Measurements from ENCODE around the gene DYRK3. TPM values are rescaled to one million over a fixed set of nuclear protein-coding genes. Genes with fewer than 3 reads are reported as not detected.

Gene DYRK3
- total and polyA plus RNA-seq, 3 experiments from 2014 or later: 11.0 to 11.7 TPM; not detected in 1

DNA sequence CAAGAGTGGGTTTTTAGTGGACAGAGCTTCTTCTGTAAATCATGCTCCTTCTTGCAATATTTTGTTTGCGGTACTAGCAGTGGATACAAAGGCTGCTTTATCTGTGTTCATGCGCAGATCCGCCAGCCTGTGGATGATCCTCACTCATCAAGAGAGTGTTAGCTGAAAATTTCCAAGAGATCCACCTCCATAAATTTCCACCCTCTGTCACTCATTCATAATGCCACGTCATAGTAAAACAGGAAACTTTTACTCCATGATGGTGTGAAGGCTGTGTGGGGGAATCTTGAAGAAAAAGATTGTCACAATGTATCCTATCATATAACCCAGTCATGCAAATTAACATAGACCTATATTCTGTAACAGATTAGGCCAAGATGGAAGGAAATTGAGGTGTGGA lies 44.9 kb downstream of the DYRK3 start:
- peaks cover 6 to 17% (median 13%) of the 10 kb centered on the region in 3 donors for H3K4me1 Mint-ChIP-seq
- H3K27ac Mint-ChIP-seq: no peak overlapping the region
- H3K4me1 ChIP-seq (ENCODE audit: insufficient read depth, low read length): peaks cover 13% of the 10 kb centered on the region
- ChIA-PET CTCF (interaction anchor here (0.9 to 2.4 kb wide), 2 partner anchors 10 to 15 kb away, joined by 3 to 10 read pairs; no protein-coding TSS in a partner anchor), POLR2A (no interaction called here)
- no peak for DNase-seq
- peaks cover 0 to 1% (median 0%) of the 10 kb centered on the region in 3 donors for H3K36me3 Mint-ChIP-seq
- no peaks in the 10 kb centered on the region for H3K27me3 ChIP-seq (ENCODE audit: insufficient read depth, low read length, poor library complexity, severe bottlenecking)
- peak overlapping the region in 1 of 7 donors; percentile 42 for H3K4me3 Mint-ChIP-seq
- no peak overlapping the region for H3K27ac ChIP-seq (ENCODE audit: low read depth, low read length)
- H3K4me3 ChIP-seq (ENCODE audit: low read length): no peak overlapping the region
- H3K9me3 ChIP-seq (ENCODE audit: low read length): no peaks in the 10 kb centered on the region
- no peaks in the 10 kb centered on the region for H3K36me3 ChIP-seq (ENCODE audit: insufficient read depth, low read length)
- no peaks in the 10 kb centered on the region for H3K9me3 Mint-ChIP-seq
- H3K27me3 Mint-ChIP-seq: peaks cover 7% of the 10 kb centered on the region in 2 donors

GRCh38 chr1:206681359-206681758 lies 46.0 kb downstream of the DYRK3 start:
- CTCF ChIA-PET: interaction anchor here (0.6 kb wide), 1 partner anchor 8 kb away, joined by 3 read pairs; no protein-coding TSS in a partner anchor
- peaks cover 7% of the 10 kb centered on the region in 2 donors for H3K27me3 Mint-ChIP-seq
- Histone ChIP-seq H3K27me3 (ENCODE audit: insufficient read depth, low read length, poor library complexity, severe bottlenecking) (no peaks in the 10 kb centered on the region), H3K36me3 (ENCODE audit: insufficient read depth, low read length) (no peaks in the 10 kb centered on the region), H3K9me3 (ENCODE audit: low read length) (no peaks in the 10 kb centered on the region), H3K27ac (ENCODE audit: low read depth, low read length) (no peak overlapping the region), H3K4me3 (ENCODE audit: low read length) (no peak overlapping the region), H3K4me1 (ENCODE audit: insufficient read depth, low read length) (peaks cover 13% of the 10 kb centered on the region)
- no peaks in the 10 kb centered on the region for H3K9me3 Mint-ChIP-seq
- H3K4me1 Mint-ChIP-seq: peaks cover 9 to 19% (median 15%) of the 10 kb centered on the region in 3 donors
- peaks cover 0 to 7% (median 0%) of the 10 kb centered on the region in 3 donors for H3K36me3 Mint-ChIP-seq
- DNase-seq: no peak
- POLR2A ChIA-PET: no interaction called here
- no peak overlapping the region for H3K4me3 Mint-ChIP-seq
- no peak overlapping the region for H3K27ac Mint-ChIP-seq

DNA sequence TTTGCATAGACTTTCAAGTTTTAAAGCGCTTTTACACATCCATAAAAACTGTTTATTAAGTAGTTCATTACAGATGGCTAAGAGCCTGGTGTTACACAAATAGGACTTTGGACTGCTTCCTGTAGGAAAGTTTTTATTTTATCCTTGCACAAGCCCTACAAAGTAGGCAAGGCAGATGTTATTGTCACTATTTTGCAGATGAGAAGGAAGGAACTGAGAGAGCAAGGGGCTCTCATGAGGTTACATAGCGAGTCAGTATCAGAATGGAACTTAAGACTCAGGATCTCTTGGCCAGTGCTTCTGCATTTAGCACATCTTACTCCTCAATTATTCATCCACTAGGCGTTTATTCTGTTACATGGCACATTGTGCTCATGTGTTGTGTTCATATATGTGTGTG lies 46.8 kb downstream of the DYRK3 start:
- no peaks in the 10 kb centered on the region for H3K9me3 Mint-ChIP-seq
- peaks cover 19% of the 10 kb centered on the region for H3K4me1 ChIP-seq (ENCODE audit: insufficient read depth, low read length)
- H3K27ac ChIP-seq (ENCODE audit: low read depth, low read length): no peak overlapping the region
- ChIA-PET CTCF (interaction anchor here (1.8 kb wide), 1 partner anchor 18 kb away, joined by 8 read pairs; no protein-coding TSS in a partner anchor), POLR2A (no interaction called here)
- H3K36me3 ChIP-seq (ENCODE audit: insufficient read depth, low read length): no peaks in the 10 kb centered on the region
- H3K27ac Mint-ChIP-seq: peak overlapping the region in 1 of 8 donors; percentile 65
- H3K4me1 Mint-ChIP-seq: peaks cover 16 to 27% (median 23%) of the 10 kb centered on the region in 3 donors
- no peaks in the 10 kb centered on the region for H3K27me3 ChIP-seq (ENCODE audit: insufficient read depth, low read length, poor library complexity, severe bottlenecking)
- peaks cover 0 to 9% (median 0%) of the 10 kb centered on the region in 3 donors for H3K36me3 Mint-ChIP-seq
- peak overlapping the region in 1 of 7 donors; percentile 64 for H3K4me3 Mint-ChIP-seq
- H3K27me3 Mint-ChIP-seq: peaks cover 7% of the 10 kb centered on the region in 2 donors
- H3K9me3 ChIP-seq (ENCODE audit: low read length): no peaks in the 10 kb centered on the region
- DNase-seq: no peak
- H3K4me3 ChIP-seq (ENCODE audit: low read length): no peak overlapping the region

- CTCF ChIA-PET: interaction anchor here (1.2 to 1.8 kb wide), 4 partner anchors 9 to 25 kb away, joined by 3 to 8 read pairs (median 4); no protein-coding TSS in a partner anchor
- H3K4me1 Mint-ChIP-seq: peaks cover 27 to 38% (median 35%) of the 10 kb centered on the region in 3 donors
Measured at GRCh38 chr1:206683313-206683712, 48.0 kb downstream of the DYRK3 start.

GRCh38 chr1:206684003-206684402 lies 48.7 kb downstream of the DYRK3 start:
- POLR2A ChIA-PET: interaction anchor here (0.7 to 1.1 kb wide), 2 partner anchors 18 to 214 kb away, joined by 3 to 4 read pairs; partner anchors contain the start of gene IKBKE
- H3K4me3 ChIP-seq (ENCODE audit: low read length): peak overlapping the region; percentile 46
- CTCF ChIA-PET: interaction anchor here (0.8 to 1.8 kb wide), 8 partner anchors 8 to 228 kb away, joined by 3 to 8 read pairs (median 3); no protein-coding TSS in a partner anchor
- H3K27me3 Mint-ChIP-seq: peaks cover 5 to 6% of the 10 kb centered on the region in 2 donors
- no peaks in the 10 kb centered on the region for H3K27me3 ChIP-seq (ENCODE audit: insufficient read depth, low read length, poor library complexity, severe bottlenecking)
- no peak overlapping the region for H3K27ac ChIP-seq (ENCODE audit: low read depth, low read length)
- peaks cover 0 to 20% (median under 1%) of the 10 kb centered on the region in 3 donors for H3K36me3 Mint-ChIP-seq
- H3K9me3 Mint-ChIP-seq: no peaks in the 10 kb centered on the region
- peak overlapping the region in 4 of 8 donors; percentile 75 to 86 (median 82) for H3K27ac Mint-ChIP-seq
- peaks cover 36% of the 10 kb centered on the region for H3K4me1 ChIP-seq (ENCODE audit: insufficient read depth, low read length)
- DNase-seq: no peak
- peak overlapping the region; percentile 81 to 93 (median 85) for H3K4me3 Mint-ChIP-seq
- H3K36me3 ChIP-seq (ENCODE audit: insufficient read depth, low read length): no peaks in the 10 kb centered on the region
- peaks cover 32 to 41% (median 37%) of the 10 kb centered on the region in 3 donors for H3K4me1 Mint-ChIP-seq
- H3K9me3 ChIP-seq (ENCODE audit: low read length): no peaks in the 10 kb centered on the region

More at GRCh38 chr1:206683313-206683712, 48.0 kb downstream of the DYRK3 start:
- peaks cover 0 to 16% (median 0%) of the 10 kb centered on the region in 3 donors for H3K36me3 Mint-ChIP-seq
- Histone ChIP-seq H3K4me3 (ENCODE audit: low read length) (no peak overlapping the region), H3K36me3 (ENCODE audit: insufficient read depth, low read length) (no peaks in the 10 kb centered on the region), H3K27me3 (ENCODE audit: insufficient read depth, low read length, poor library complexity, severe bottlenecking) (no peaks in the 10 kb centered on the region), H3K27ac (ENCODE audit: low read depth, low read length) (no peak overlapping the region), H3K9me3 (ENCODE audit: low read length) (no peaks in the 10 kb centered on the region), H3K4me1 (ENCODE audit: insufficient read depth, low read length) (peaks cover 31% of the 10 kb centered on the region)
- peak overlapping the region in 2 of 8 donors; percentile 55 to 65 for H3K27ac Mint-ChIP-seq
- POLR2A ChIA-PET: no interaction called here
- DNase-seq: no peak
- peak overlapping the region in 3 of 7 donors; percentile 2 to 85 (median 39) for H3K4me3 Mint-ChIP-seq
- H3K9me3 Mint-ChIP-seq: no peaks in the 10 kb centered on the region
- peaks cover 7% of the 10 kb centered on the region in 2 donors for H3K27me3 Mint-ChIP-seq

DNA sequence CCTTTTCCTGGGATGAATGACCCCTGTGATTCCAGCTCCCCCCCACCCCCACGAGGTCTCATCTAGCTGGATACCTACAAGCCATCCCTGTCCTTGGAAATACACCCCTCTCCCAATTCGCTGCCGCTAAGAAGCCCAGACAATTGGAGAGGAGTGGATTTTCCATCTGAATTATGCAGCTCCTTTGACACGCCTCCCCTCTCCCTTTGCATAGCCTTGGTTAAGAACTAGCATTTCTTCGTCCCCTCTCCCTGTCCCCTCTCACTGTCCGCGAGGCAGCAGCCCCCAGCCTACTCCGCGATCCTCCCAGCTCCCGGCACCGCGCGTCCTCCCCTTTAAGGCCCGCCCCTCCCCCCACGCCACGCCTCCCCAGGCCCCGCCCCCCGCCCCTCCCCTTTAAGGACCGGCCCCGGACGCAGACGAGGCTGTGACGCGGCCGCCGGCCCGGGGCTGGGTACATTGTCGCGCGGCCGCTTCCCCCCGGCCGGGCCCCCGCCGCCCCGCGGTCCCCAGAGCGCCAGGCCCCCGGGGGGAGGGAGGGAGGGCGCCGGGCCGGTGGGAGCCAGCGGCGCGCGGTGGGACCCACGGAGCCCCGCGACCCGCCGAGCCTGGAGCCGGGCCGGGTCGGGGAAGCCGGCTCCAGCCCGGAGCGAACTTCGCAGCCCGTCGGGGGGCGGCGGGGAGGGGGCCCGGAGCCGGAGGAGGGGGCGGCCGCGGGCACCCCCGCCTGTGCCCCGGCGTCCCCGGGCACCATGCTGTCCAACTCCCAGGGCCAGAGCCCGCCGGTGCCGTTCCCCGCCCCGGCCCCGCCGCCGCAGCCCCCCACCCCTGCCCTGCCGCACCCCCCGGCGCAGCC lies 49.4 kb downstream of the DYRK3 start, which contains the start of gene MAPKAPK2:
Gene MAPKAPK2 (plus strand): TSS at position 428 of the 856 bp plus-strand sequence. CDS start 325 bp downstream, at position 753.
- H3K9me3 Mint-ChIP-seq: no peaks in the 10 kb centered on the region
- ChIA-PET CTCF (interaction anchor here (0.8 to 1.5 kb wide), 7 partner anchors 7 to 227 kb away, joined by 3 to 4 read pairs (median 3); no protein-coding TSS in a partner anchor), POLR2A (interaction anchor here (0.6 to 1.1 kb wide), 4 partner anchors 18 to 214 kb away, joined by 3 to 4 read pairs (median 4); partner anchors contain the start of gene IKBKE)
- H3K4me1 Mint-ChIP-seq: peaks cover 38 to 47% (median 42%) of the 10 kb centered on the region in 3 donors
- no peaks in the 10 kb centered on the region for H3K9me3 ChIP-seq (ENCODE audit: low read length)
- H3K27me3 ChIP-seq (ENCODE audit: insufficient read depth, low read length, poor library complexity, severe bottlenecking): no peaks in the 10 kb centered on the region
- H3K4me3 ChIP-seq (ENCODE audit: low read length): peak within 1 kb of the TSS; percentile 83
- H3K4me3 Mint-ChIP-seq: peak within 1 kb of the TSS; percentile 96 to 100 (median 100)
- peak; percentile 70 to 85 (median 73) for DNase-seq
- peak within 1 kb of the TSS; percentile 85 for H3K27ac ChIP-seq (ENCODE audit: low read depth, low read length)
- peaks cover 43% of the 10 kb centered on the region for H3K4me1 ChIP-seq (ENCODE audit: insufficient read depth, low read length)
- H3K27me3 Mint-ChIP-seq: peaks cover 3 to 4% of the 10 kb centered on the region in 2 donors
- H3K36me3 Mint-ChIP-seq: peaks cover 0 to 23% (median 2%) of the 10 kb centered on the region in 3 donors
- H3K36me3 ChIP-seq (ENCODE audit: insufficient read depth, low read length): no peaks in the 10 kb centered on the region
- peak within 1 kb of the TSS; percentile 96 to 100 (median 97) for H3K27ac Mint-ChIP-seq

DNA sequence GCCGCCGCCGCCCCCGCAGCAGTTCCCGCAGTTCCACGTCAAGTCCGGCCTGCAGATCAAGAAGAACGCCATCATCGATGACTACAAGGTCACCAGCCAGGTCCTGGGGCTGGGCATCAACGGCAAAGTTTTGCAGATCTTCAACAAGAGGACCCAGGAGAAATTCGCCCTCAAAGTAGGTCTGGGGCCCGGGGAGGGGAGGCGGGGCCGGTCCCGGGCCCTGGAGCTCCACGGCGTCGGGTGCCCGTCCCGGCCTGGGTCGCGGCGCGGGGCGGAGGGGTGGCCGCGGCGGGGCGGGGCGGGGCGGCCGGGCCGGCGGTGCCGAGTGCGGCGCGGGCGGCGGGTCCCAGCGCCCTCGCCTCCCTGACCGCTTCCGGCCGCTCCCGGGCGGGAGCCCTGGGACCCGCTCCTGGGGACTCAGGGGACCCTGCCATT lies 50.0 kb downstream of the DYRK3 start:
- ChIA-PET POLR2A (interaction anchor here (0.7 to 1.0 kb wide), 2 partner anchors 31 to 39 kb away, joined by 3 to 4 read pairs; no protein-coding TSS in a partner anchor), CTCF (no interaction called here)
- H3K27ac Mint-ChIP-seq: peak overlapping the region; percentile 96 to 100 (median 97)
- H3K4me3 Mint-ChIP-seq: peak overlapping the region; percentile 96 to 100 (median 100)
- Histone ChIP-seq H3K4me1 (ENCODE audit: insufficient read depth, low read length) (peaks cover 46% of the 10 kb centered on the region), H3K27me3 (ENCODE audit: insufficient read depth, low read length, poor library complexity, severe bottlenecking) (no peaks in the 10 kb centered on the region), H3K4me3 (ENCODE audit: low read length) (peak overlapping the region; percentile 83), H3K9me3 (ENCODE audit: low read length) (no peaks in the 10 kb centered on the region), H3K36me3 (ENCODE audit: insufficient read depth, low read length) (no peaks in the 10 kb centered on the region), H3K27ac (ENCODE audit: low read depth, low read length) (peak overlapping the region; percentile 85)
- peaks cover 3 to 4% of the 10 kb centered on the region in 2 donors for H3K27me3 Mint-ChIP-seq
- H3K4me1 Mint-ChIP-seq: peaks cover 45 to 50% (median 49%) of the 10 kb centered on the region in 3 donors
- H3K9me3 Mint-ChIP-seq: no peaks in the 10 kb centered on the region
- peaks cover 0 to 26% (median 2%) of the 10 kb centered on the region in 3 donors for H3K36me3 Mint-ChIP-seq
- peak; percentile 25 to 60 (median 43) for DNase-seq

Measured in CD8-positive, alpha-beta memory T cell (primary cell).